Testis (tissue), 2 donors: ENCODE results near the gene TMEM120B.

Experiments
- CTCF ChIP-seq, 3 experiments: fragments of 450-650 bp in 2 of 3; fragments of 200-600 bp in 1 of 3; sonication (generic) in 1 of 3; IDR thresholded peaks; one replicate each; pipeline ENCODE4 v1.5.1; 2016 to 2019; ENCODE audit warnings: antibody characterized with exemption in 3 of 3, mild to moderate bottlenecking in 2 of 3, moderate library complexity in 1 of 3
- POLR2A ChIP-seq: fragments of 450-650 bp; IDR thresholded peaks from one replicate; pipeline ENCODE4 v1.6.1; 2017; ENCODE audit warnings: antibody characterized with exemption, mild to moderate bottlenecking, moderate library complexity

DNA sequence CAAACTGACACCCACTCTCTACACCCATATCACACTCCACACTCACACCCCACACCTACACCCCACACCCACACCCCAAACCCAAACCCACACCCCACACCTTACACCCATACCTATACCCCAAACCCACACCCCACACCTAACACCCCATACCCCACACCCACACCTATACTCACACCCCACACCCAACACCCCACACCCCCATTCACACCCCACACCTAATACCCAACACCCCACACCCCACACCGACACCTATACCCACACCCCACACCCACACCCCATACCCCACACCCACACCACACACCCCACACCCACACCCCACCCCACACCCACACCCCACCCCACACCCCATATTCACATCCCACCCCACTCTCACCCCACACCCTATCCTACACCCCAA, 38.5 kb downstream of the TMEM120B start:
- TF ChIP-seq CTCF (IDR thresholded peaks at IDR 0.05): no peak
- TF ChIP-seq POLR2A: no peak
